Mucosa of descending colon (tissue), 3 donors: ENCODE results near the gene HOXB5. TPM values are rescaled to one million over a fixed set of nuclear protein-coding genes. Genes with fewer than 3 reads are reported as not detected.

Experiments used
- ATAC-seq: fragments of 200-7000 bp; cut with Tn5 transposase; one replicate; pipeline ENCODE4 v1.9.1; 2020; ENCODE audit warnings: mild to moderate bottlenecking, moderate library complexity
- DNase-seq, 3 donors: peaks; one replicate each; pipeline ENCODE4 v3.0.0-alpha.2; 2020
- H3K36me3 ChIP-seq: fragments of 200-600 bp; one replicate; pipeline ENCODE4 v1.8.0; 2021; ENCODE audit warnings: low read depth, mild to moderate bottlenecking
- H3K4me1 ChIP-seq: fragments of 200-600 bp; one replicate; pipeline ENCODE4 v1.8.0; 2021; ENCODE audit warnings: low read depth, mild to moderate bottlenecking
- H3K4me3 ChIP-seq: fragments of 200-600 bp; one replicate; pipeline ENCODE4 v1.8.0; 2021; ENCODE audit warnings: mild to moderate bottlenecking
- H3K9me3 ChIP-seq: fragments of 200-600 bp; one replicate; pipeline ENCODE4 v1.8.0; 2021; ENCODE audit warnings: mild to moderate bottlenecking
- intact Hi-C, 2 donors: fragments of 100-400 bp; cut with DNase I in 1 of 2; cut with micrococcal nuclease in 1 of 2; formaldehyde crosslinking; loops; one replicate each; pipeline versions ENCODE4 v1.11.0 to v1.11.1; 2022; cut with DNase I, micrococcal nuclease
- total RNA-seq, 3 donors: library from RNA; stranded (reverse); fragmentation: NEBNext Ultra II Directional in 2 of 3; extraction: Animal tissue kit (Norgen Biotek cat#: 25700) in 2 of 3; gene quantifications; one replicate each; pipeline versions ENCODE4 v1.2.1 to v1.2.4, GENCODE V29; 2021 to 2023
- TF ChIP-seq, protein P1 (sequence below): fragments of 200-600 bp; IDR thresholded peaks from one replicate; pipeline ENCODE4 v1.8.0; 2022; ENCODE audit warnings: antibody characterized with exemption, mild to moderate bottlenecking
- donor health status: DM: no; HTN: no; CAD: no; lungs with moderate emphysema.
- donor health status: DM: no; HTN: no; CAD: no.
- donor health status: DM: no; HTN: yes; CAD: no.

Gene HOXB5
- total RNA-seq, 3 donors from 2014 or later = 16.2 to 29.3 (median 19.9) TPM

DNA sequence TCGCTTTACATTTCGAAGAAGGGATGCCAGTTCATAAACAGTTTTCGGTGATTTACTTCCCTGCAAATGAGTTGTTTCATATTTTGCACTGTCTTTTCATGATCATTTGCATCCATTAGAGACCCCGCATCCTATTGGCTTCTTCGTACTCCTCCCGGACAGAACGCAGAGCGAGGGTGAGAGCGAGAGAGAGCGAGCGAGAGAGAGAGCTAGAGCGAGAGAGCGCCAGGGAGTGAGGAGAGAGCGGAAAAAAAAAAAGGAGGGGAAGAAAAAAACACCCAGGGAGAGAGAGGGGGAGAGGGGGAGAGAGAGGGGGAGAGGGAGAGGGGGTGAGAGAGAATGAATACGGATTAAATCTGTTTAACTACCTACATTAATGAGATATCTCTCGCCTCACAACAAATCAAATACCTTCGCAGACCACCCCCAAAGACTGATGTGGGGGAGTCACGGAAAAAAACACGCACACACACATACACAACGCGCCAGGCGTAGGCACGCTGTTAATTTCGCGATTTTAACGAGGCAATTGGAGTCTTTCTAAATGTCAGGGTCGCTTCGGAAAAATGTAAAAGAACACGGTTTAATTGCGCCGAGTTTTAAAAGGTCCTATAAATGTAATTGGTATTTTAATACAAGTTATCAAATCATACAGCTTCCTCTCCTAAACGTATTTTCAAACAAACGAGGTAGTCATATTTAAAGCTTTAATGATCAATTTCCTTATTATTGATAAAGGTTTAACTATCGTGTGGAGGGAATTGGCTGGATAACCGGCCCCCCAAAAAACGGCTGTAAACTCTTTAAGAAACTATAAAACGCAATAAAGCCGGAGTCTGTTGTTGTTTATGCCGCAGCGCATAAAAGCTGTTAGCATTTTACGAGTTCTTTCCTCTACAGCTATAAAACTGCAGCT is 21.7 kb upstream of the HOXB5 start, which contains the start of gene HOXB8:
Gene HOXB8, minus strand, starts transcription at position 246 of the 916 bp plus-strand sequence. CDS start 588 bp downstream, outside the sequence.
- TF ChIP-seq, protein P1, sequence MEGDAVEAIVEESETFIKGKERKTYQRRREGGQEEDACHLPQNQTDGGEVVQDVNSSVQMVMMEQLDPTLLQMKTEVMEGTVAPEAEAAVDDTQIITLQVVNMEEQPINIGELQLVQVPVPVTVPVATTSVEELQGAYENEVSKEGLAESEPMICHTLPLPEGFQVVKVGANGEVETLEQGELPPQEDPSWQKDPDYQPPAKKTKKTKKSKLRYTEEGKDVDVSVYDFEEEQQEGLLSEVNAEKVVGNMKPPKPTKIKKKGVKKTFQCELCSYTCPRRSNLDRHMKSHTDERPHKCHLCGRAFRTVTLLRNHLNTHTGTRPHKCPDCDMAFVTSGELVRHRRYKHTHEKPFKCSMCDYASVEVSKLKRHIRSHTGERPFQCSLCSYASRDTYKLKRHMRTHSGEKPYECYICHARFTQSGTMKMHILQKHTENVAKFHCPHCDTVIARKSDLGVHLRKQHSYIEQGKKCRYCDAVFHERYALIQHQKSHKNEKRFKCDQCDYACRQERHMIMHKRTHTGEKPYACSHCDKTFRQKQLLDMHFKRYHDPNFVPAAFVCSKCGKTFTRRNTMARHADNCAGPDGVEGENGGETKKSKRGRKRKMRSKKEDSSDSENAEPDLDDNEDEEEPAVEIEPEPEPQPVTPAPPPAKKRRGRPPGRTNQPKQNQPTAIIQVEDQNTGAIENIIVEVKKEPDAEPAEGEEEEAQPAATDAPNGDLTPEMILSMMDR = no peak
- H3K4me1 ChIP-seq = peaks cover 43% of the 10 kb centered on the region
- intact Hi-C loops = loop anchor here in 1 of 2 donors (5.0 kb wide), 1 partner anchor 278 kb away; no protein-coding TSS in a partner anchor
- no peak for ATAC-seq
- no peak within 1 kb of the TSS for H3K4me3 ChIP-seq
- peak; percentile 9 to 60 (median 34) for DNase-seq
- H3K36me3 ChIP-seq = no peaks in the 10 kb centered on the region
- H3K9me3 ChIP-seq = no peaks in the 10 kb centered on the region

DNA sequence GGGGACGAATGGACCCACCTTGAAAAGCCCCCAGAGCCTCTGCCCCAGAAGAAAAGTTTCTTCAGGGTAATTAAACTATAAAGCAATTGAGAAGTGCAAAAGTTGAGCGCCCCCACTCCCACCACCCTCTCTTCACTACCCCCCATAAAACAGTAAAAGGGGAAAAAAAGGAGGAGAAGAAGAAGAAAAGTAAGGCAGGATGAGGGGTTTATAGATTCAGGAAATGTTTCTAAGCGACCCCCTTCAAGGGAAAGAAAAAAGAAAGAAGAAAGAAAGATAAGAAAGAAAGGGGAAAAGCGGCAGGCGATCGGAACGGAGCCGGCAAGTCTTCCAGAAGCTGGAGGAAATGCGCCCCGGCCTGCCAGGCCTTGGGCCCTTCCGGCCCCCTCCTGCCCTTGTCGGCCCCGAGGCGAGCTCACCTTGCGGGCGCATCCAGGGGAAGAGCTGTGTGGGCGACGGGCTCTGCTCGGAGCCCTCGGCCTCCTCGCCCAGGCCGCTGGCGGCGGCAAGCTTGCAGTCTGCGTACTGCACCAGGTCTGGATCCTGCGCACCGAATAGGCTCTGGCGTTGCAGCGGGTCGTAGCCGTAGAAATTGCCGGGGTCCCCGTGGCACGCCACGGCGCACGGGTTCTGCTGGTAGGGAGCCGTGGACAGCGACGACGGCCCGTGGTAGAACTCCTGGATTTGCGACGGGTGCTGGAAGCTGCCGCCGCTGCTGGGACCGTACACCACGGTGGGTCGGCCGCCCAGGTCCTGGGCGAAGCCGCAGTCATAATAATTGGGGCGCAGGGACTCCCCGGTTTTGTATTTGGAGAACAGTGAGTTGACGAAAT is 20.5 kb upstream of the HOXB5 start:
- DNase-seq = peak in 2 of 3 donors; percentile 55 to 65
- TF ChIP-seq, protein P1 = no peak
- intact Hi-C loops = no loop called here

DNA sequence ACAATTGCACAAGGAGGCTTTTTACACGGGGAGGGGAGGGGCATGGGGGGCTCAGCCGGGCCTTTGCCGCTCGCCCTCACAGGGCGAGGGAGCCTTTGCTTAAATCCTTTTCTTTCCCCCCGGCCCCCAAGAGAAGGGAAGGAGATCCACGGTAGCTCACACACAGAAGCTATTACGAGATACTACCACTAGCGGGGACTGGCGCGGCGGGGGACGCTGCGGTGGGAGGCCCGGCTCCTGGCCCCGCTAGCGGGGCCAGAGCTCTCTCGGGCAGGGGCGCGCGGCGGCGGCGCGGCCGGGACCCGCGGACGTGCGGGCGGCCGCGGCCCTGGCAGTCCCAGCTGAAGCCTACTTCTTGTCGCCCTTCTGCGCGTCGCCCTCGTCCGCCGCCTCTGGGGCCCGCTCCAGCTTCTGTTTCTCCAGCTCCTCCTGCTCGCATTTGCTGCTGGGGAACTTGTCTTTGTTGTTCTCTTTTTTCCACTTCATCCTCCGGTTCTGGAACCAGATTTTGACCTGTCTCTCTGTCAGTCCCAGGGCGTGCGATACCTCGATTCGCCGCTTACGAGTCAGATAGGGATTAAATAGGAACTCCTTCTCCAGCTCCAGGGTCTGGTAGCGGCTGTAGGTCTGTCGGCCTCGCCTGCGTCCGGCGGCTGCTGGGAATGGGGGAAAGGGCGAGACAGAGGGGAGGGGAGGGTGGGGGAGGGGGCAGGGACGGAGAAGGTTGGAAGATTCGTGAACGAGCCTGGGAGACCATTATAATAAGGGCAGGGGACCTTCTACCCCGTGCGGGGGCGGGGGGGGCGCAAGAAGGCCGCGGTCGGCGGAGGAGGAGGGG is 19.5 kb upstream of the HOXB5 start:
- TF ChIP-seq, protein P1 = no peak
- peaks cover 34% of the 10 kb centered on the region for H3K4me1 ChIP-seq
- peak in 2 of 3 donors; percentile 58 to 72 for DNase-seq
- H3K36me3 ChIP-seq = no peaks in the 10 kb centered on the region
- peak; percentile 29 for ATAC-seq
- no peaks in the 10 kb centered on the region for H3K9me3 ChIP-seq
- intact Hi-C loops = no loop called here
- H3K4me3 ChIP-seq = peak overlapping the region; percentile 3

More for the DNA sequence above, 20.5 kb upstream of the HOXB5 start:
- no peaks in the 10 kb centered on the region for H3K9me3 ChIP-seq
- H3K4me1 ChIP-seq = peaks cover 36% of the 10 kb centered on the region
- no peak overlapping the region for H3K4me3 ChIP-seq
- ATAC-seq = no peak
- no peaks in the 10 kb centered on the region for H3K36me3 ChIP-seq

DNA sequence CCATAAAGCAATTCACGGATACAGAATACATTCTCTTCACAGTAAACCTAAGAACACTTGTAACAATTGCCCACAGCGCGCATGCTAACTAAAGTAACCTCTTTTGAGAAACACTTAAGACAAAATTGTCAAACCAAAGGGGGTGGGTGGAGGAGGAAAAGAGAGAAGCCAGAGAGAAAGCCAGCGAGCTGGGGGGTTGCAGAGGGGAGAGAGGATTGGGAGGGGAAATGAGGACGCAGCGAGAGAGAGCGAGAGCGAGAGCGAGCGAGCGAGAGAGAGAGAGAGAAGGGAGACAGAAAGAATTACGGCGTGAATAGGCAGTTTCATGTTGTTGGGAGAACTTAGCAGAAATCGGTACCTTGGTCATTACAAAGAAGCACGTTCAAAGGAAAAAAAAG is 18.9 kb upstream of the HOXB5 start:
- Histone ChIP-seq H3K4me1 (peaks cover 31% of the 10 kb centered on the region), H3K36me3 (no peaks in the 10 kb centered on the region), H3K9me3 (no peaks in the 10 kb centered on the region), H3K4me3 (peak overlapping the region; percentile 6)
- DNase-seq = peak in 1 of 3 donors; percentile 45
- ATAC-seq = no peak
- intact Hi-C loops = no loop called here
- TF ChIP-seq, protein P1 = no peak
